ENCODE measurements around the gene LRRC8D.
A peak's percentile ranks its signal among the peaks of the same experiment; 100 is the strongest.

LRRC8D gene

DNA sequence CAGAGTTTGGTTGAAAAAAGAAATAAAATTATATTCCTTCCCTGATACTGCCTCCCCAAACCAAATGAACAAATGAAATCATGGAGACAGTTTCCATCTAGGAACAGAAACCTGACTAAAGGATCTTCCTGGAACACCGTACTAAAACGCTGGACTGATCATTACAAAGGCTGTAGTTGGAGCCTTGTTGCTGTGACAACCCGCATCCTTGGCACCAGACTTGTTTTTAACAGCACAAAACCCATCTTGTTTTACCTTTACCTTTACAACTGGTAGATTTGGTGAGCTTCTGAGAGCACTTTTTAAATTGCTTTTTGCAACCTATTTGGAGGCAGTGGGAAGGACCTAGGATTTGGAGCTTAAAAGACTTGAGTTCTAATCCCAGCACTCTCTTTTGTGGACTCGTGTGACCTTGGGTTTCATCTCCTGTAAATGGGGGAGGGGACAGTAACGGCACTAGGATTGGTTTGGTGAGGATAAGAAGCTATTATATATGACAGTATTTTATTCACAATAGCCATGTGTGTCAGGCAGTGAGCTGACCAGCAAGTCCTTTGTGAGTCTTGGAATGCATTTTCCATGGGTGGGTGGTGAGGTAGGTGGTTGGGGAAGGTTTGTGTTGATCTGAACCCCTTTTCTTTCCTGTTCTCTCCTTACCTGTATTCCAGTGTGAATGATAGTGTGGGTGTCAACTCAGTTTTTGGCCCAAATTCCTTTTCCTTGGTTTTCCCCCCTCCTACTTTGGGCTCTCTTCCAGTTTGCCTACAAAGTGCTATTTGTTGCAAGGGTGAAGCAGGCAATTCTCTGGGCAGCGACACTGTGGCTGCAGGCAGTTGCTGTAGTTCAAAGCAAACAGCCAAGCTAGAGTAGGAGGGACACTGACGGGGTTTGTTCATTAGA lies 12.6 kb downstream of the LRRC8D start:
- Histone ChIP-seq H3K4me1 (ENCODE audit: control insufficient read depth, insufficient read depth, low read length) (peaks cover 47% of the 10 kb centered on the region), H3K36me3 (ENCODE audit: control insufficient read depth, insufficient read depth, low read length) (0 out of 2 replicates have a peak, but pooled peaks cover 4% of the 10 kb centered on the region), H3K9ac (ENCODE audit: low read depth, low read length) (peak overlapping the region; percentile 26; the same call in 1 of the 2 replicates), H3K4me3 (ENCODE audit: low read depth, low read length) (no peak overlapping the region), H3K27me3 (ENCODE audit: control insufficient read depth, insufficient read depth, low read length) (no peaks in the 10 kb centered on the region), H3K9me3 (ENCODE audit: control insufficient read depth, insufficient read depth, low read length) (no peaks in the 10 kb centered on the region), H3K27ac (ENCODE audit: low read depth, low read length) (peak overlapping the region; percentile 31)

DNA sequence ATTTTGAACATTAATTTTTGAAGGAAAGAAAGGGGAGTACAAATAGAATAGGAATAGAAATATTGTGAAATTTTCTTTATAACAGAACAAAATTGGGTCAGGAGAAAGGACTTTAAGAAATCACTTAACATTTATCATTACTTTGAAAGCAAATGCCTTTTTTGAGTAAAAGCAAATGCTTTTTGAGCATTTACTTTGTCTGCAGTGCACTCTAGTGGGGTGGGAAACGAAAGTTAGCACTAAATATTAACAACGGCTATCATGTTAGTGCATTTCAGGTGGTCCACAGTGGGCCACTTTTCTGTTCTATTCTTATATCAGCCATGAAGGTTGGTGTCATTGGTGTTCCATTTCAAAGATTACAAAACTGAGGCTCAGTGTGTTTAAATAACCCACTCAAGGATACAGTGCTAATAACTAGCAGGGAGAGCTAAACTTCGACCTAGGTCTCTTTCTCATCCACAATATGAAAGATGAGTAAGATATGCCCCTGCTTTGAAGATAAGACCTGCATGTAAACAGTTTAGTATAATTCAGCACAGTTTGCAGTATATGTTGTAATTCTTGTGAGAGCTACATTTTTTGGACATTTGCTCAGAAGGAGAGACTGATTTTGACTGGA lies 13.4 kb downstream of the LRRC8D start:
- Histone ChIP-seq H3K27ac (ENCODE audit: low read depth, low read length) (no peak overlapping the region), H3K9ac (ENCODE audit: low read depth, low read length) (no peak overlapping the region), H3K4me3 (ENCODE audit: low read depth, low read length) (no peak overlapping the region), H3K36me3 (ENCODE audit: control insufficient read depth, insufficient read depth, low read length) (0 out of 2 replicates have a peak, but pooled peaks cover 4% of the 10 kb centered on the region), H3K4me1 (ENCODE audit: control insufficient read depth, insufficient read depth, low read length) (peaks cover 50% of the 10 kb centered on the region), H3K27me3 (ENCODE audit: control insufficient read depth, insufficient read depth, low read length) (no peaks in the 10 kb centered on the region), H3K9me3 (ENCODE audit: control insufficient read depth, insufficient read depth, low read length) (no peaks in the 10 kb centered on the region)

DNA sequence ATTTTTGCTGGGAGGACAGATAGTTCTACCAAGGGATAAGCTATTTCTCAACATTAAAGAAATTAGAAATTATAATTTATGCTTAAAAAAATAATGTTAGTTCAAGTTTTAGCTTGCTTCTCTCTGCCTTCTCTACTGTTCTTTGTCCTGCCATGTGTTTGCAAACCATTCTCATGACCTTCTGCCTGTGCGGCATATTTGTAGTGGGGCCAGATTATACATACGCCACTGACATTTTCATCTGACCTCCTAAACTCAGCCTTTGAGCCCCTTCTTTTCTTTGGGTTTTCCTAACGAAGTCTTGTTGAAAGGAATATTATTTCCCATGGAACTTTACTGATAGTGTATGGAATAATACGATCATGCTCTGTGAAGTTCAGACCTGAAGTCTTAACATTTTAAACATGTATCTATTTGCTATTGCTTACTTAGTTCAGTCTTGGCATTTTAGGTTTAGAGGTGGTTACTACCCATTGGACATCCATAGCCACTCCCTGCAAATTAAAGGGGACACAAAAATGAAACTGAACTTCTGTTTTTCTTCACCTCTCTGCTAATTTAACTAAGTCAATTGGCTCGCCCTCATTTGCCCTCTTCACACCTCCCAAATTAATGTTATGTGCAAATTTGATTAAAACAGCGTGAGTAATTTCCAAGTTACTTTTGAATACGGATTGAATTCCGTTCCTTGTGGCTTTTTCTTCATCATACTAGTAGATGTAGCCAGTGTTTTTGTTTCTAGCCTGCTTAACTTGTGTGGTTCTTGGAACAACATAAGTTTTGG lies 15.6 kb downstream of the LRRC8D start:
- Histone ChIP-seq H3K36me3 (ENCODE audit: control insufficient read depth, insufficient read depth, low read length) (0 out of 2 replicates have a peak, but pooled peaks cover 4% of the 10 kb centered on the region), H3K9ac (ENCODE audit: low read depth, low read length) (no peak overlapping the region), H3K9me3 (ENCODE audit: control insufficient read depth, insufficient read depth, low read length) (no peaks in the 10 kb centered on the region), H3K4me1 (ENCODE audit: control insufficient read depth, insufficient read depth, low read length) (peaks cover 50% of the 10 kb centered on the region), H3K27ac (ENCODE audit: low read depth, low read length) (peak overlapping the region; percentile 75), H3K4me3 (ENCODE audit: low read depth, low read length) (peak overlapping the region; percentile 7; the same call in 1 of the 2 replicates), H3K27me3 (ENCODE audit: control insufficient read depth, insufficient read depth, low read length) (no peaks in the 10 kb centered on the region)

DNA sequence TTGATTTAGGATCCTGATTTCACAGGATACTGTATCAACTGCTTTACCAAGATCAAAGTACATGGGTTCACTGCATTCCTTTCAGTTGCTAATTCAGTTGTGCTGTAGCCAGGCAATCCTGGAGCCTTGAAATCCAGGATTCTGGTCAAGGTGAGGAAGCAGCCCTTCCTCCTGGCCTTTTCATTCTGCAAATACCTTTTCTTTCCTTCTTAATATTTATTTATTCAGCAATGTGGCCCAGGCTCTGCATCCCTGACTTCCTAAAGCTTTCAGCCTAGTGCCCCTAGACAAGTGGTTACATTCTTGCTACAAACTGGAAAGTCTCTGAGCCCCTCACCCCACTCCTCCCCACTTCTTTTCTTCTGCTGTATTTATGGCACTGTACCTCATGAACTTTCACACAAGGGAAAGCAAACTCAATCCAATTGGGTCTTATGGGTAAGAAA lies 16.2 kb downstream of the LRRC8D start:
- no peaks in the 10 kb centered on the region for H3K27me3 ChIP-seq (ENCODE audit: control insufficient read depth, insufficient read depth, low read length)
- peak overlapping the region; percentile 7; the same call in 1 of the 2 replicates for H3K4me3 ChIP-seq (ENCODE audit: low read depth, low read length)
- H3K4me1 ChIP-seq (ENCODE audit: control insufficient read depth, insufficient read depth, low read length), result peaks cover 44% of the 10 kb centered on the region
- H3K9ac ChIP-seq (ENCODE audit: low read depth, low read length), result no peak overlapping the region
- H3K9me3 ChIP-seq (ENCODE audit: control insufficient read depth, insufficient read depth, low read length), result no peaks in the 10 kb centered on the region
- peak overlapping the region; percentile 75 for H3K27ac ChIP-seq (ENCODE audit: low read depth, low read length)
- H3K36me3 ChIP-seq (ENCODE audit: control insufficient read depth, insufficient read depth, low read length), result 0 out of 2 replicates have a peak, but pooled peaks cover 4% of the 10 kb centered on the region

DNA sequence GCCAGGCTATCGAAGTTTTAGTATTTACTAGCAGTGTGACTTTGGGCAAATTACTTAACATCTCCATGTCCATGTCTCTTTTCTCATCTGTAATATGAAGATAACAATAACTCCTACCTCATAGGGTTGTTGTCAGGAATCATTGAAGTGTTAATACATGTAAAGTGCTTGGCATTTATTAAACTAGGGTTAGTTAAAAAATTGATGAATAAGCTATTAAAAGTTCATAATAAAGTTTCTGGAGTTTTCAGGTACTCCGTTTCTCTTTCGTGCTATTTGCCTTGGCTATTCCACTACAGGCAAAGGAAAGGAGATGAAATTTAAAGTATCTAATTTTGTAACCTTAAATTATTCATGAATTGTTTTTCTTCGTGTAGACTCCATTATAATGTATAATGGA lies 16.7 kb downstream of the LRRC8D start:
- Histone ChIP-seq H3K36me3 (ENCODE audit: control insufficient read depth, insufficient read depth, low read length) (0 out of 2 replicates have a peak, but pooled peaks cover 4% of the 10 kb centered on the region), H3K4me3 (ENCODE audit: low read depth, low read length) (no peak overlapping the region), H3K27me3 (ENCODE audit: control insufficient read depth, insufficient read depth, low read length) (no peaks in the 10 kb centered on the region), H3K4me1 (ENCODE audit: control insufficient read depth, insufficient read depth, low read length) (peaks cover 43% of the 10 kb centered on the region), H3K9me3 (ENCODE audit: control insufficient read depth, insufficient read depth, low read length) (no peaks in the 10 kb centered on the region), H3K27ac (ENCODE audit: low read depth, low read length) (peak overlapping the region; percentile 75), H3K9ac (ENCODE audit: low read depth, low read length) (no peak overlapping the region)

DNA sequence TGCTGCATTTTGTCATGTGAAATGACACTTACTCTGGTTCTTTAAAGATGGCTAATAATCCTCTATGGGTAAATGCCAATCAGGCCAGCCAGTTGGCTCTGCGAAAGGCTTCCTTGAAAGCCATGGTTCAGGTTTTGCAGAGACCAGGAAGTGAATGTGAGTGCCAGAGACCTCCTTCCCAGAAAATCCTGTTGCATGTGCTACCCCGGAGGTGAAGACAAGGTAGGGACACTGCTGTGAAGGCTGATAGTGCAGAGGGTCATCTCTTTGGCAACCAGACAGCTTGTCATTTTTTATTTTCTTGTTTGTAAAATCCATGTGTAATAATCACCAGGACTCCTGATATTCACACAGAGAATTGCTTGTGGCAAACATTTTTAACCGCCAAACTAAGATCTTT lies 18.7 kb downstream of the LRRC8D start:
- Histone ChIP-seq H3K9ac (ENCODE audit: low read depth, low read length) (no peak overlapping the region), H3K27me3 (ENCODE audit: control insufficient read depth, insufficient read depth, low read length) (no peaks in the 10 kb centered on the region), H3K9me3 (ENCODE audit: control insufficient read depth, insufficient read depth, low read length) (no peaks in the 10 kb centered on the region), H3K4me3 (ENCODE audit: low read depth, low read length) (no peak overlapping the region), H3K4me1 (ENCODE audit: control insufficient read depth, insufficient read depth, low read length) (peaks cover 38% of the 10 kb centered on the region), H3K27ac (ENCODE audit: low read depth, low read length) (no peak overlapping the region), H3K36me3 (ENCODE audit: control insufficient read depth, insufficient read depth, low read length) (peaks cover 6% of the 10 kb centered on the region; the same call in 1 of the 2 replicates)

DNA sequence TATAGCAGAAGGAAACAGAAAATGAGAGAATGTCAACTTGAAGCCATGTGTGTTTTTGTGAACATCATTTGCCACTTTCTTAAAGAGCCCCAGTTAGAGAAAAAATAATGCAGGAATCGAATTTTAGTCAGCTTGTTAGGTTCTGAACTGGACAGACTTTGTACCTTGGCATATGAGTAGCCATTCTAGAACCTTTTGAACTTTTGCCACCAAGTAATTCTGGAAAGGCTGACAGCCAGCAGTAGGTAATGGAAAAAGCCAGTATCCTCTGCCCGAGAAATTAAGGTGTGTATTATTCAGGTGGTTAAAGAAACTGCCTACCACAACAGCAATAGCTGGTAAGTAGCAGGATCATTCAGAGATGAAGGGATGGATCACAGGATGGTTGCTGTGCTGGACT lies 20.7 kb downstream of the LRRC8D start:
- Histone ChIP-seq H3K4me1 (ENCODE audit: control insufficient read depth, insufficient read depth, low read length) (peaks cover 34% of the 10 kb centered on the region), H3K9me3 (ENCODE audit: control insufficient read depth, insufficient read depth, low read length) (no peaks in the 10 kb centered on the region), H3K27ac (ENCODE audit: low read depth, low read length) (no peak overlapping the region), H3K36me3 (ENCODE audit: control insufficient read depth, insufficient read depth, low read length) (peaks cover 23% of the 10 kb centered on the region), H3K9ac (ENCODE audit: low read depth, low read length) (no peak overlapping the region), H3K4me3 (ENCODE audit: low read depth, low read length) (no peak overlapping the region), H3K27me3 (ENCODE audit: control insufficient read depth, insufficient read depth, low read length) (no peaks in the 10 kb centered on the region)

DNA sequence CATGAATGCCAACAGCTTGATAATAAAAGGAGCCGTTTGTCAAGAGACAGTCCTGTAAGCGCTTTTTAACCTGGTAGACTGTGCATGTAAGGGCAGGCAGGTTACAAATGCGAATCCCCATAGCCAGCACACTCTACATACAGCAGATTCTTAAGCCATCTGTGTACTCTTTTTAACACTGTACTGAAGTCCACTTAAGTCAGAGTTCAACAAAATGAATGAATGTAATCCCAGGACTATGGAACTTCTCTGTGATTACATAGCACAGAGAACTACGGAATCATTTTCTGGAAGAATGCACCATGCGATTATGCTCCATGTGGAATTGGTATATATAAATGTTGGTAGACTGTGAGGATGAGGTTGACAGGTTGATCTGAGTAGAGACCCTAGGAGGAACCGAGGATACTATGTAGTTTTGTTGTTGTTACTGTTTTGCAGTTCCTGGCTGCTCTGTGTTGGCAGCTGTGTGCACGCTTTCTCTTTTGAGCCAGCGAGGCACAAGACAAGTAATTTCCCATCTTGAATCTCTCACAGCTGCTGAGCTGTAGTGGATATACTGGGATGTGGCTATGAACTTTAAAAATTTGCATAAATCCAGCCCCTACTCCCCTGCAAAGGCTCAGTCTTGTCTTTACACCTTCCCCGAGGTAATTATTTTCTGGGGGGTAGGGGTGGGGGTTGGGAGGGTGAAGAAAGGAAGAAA lies 21.9 kb downstream of the LRRC8D start:
- H3K4me1 ChIP-seq (ENCODE audit: control insufficient read depth, insufficient read depth, low read length), result peaks cover 22% of the 10 kb centered on the region
- H3K9me3 ChIP-seq (ENCODE audit: control insufficient read depth, insufficient read depth, low read length), result no peaks in the 10 kb centered on the region
- H3K4me3 ChIP-seq (ENCODE audit: low read depth, low read length), result peak overlapping the region; percentile 73
- no peak overlapping the region for H3K9ac ChIP-seq (ENCODE audit: low read depth, low read length)
- peak overlapping the region; percentile 2 for H3K27ac ChIP-seq (ENCODE audit: low read depth, low read length)
- H3K27me3 ChIP-seq (ENCODE audit: control insufficient read depth, insufficient read depth, low read length), result no peaks in the 10 kb centered on the region
- peaks cover 35% of the 10 kb centered on the region for H3K36me3 ChIP-seq (ENCODE audit: control insufficient read depth, insufficient read depth, low read length)

DNA sequence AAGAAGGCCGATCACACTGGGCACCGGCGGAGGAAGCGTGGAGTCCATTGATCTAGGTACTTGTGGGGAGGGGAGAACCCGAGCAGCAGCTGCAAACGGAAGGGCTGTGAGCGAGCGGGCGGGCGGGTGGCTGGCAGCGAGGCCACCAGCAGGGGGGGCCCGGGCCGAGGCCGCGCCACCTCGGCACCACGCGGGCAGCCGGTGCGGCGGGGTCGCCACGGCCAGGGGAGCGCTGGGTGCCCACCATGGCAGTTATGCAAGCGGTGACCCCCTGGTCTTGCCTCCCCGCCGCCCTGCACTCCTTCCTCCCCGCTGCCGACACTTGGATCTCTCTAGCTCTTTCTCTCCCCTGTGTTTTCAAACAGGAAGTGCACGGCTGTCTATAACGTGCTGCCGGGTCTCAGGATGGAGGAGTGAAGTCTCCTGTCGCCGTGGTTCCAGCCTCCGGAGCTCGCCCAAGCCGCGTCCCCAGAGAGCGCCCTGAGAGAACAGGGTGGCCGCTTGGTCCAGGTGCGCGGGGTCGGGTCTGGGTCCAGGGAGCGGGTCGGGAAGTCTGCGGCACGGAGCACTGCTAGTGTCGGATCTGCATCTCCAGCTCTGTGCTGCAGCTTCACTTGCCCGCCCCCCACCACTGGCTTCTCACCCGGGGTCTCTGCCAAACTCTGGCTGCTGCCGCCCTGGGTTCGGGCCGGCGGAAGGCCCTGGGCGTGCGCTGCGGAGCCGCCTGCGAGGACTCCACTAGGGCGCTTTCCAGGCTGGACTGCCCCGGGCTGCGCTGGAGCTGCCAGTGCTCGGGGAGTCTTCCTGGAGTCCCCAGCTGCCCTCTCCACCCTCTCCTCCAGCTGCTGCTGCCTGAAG lies 22.7 kb downstream of the LRRC8D start:
- H3K36me3 ChIP-seq (ENCODE audit: control insufficient read depth, insufficient read depth, low read length), result peaks cover 41% of the 10 kb centered on the region
- H3K27ac ChIP-seq (ENCODE audit: low read depth, low read length), result peak overlapping the region; percentile 29
- H3K9ac ChIP-seq (ENCODE audit: low read depth, low read length), result peak overlapping the region; percentile 72; the same call in 1 of the 2 replicates
- peaks cover 21% of the 10 kb centered on the region for H3K4me1 ChIP-seq (ENCODE audit: control insufficient read depth, insufficient read depth, low read length)
- H3K27me3 ChIP-seq (ENCODE audit: control insufficient read depth, insufficient read depth, low read length), result no peaks in the 10 kb centered on the region
- H3K9me3 ChIP-seq (ENCODE audit: control insufficient read depth, insufficient read depth, low read length), result no peaks in the 10 kb centered on the region
- H3K4me3 ChIP-seq (ENCODE audit: low read depth, low read length), result peak overlapping the region; percentile 73

All from HUES48 (cell line).